NCI-H82 treated with DMSO at 0.1 percent for 48 hours (cell line): ENCODE measurements around the gene PKP4.

Experiments used
- DNase-seq: peaks from one replicate; lab custom pipeline; 2025; ENCODE audit not compliant: unreplicated experiment; lab: John Stamatoyannopoulos, UW

PKP4 gene

GRCh38 chr2:158539176-158540005 lies 82.6 kb downstream of the PKP4 start:
- no peak for DNase-seq

- DNase-seq: no peak
Observed at GRCh38 chr2:158542577-158542976, 85.8 kb downstream of the PKP4 start.

GRCh38 chr2:158543957-158544356 lies 87.2 kb downstream of the PKP4 start:
- DNase-seq: no peak

GRCh38 chr2:158544998-158545397 lies 88.2 kb downstream of the PKP4 start:
- no peak for DNase-seq

GRCh38 chr2:158546412-158547144 lies 89.8 kb downstream of the PKP4 start:
- DNase-seq: no peak

GRCh38 chr2:158553257-158553656 lies 96.5 kb downstream of the PKP4 start:
- DNase-seq: no peak

GRCh38 chr2:158554996-158555395 lies 98.2 kb downstream of the PKP4 start:
- DNase-seq: no peak

GRCh38 chr2:158556124-158556523 lies 99.4 kb downstream of the PKP4 start:
- no peak for DNase-seq

GRCh38 chr2:158557752-158558151 lies 101.0 kb downstream of the PKP4 start:
- no peak for DNase-seq

GRCh38 chr2:158559252-158559651 lies 102.5 kb downstream of the PKP4 start:
- DNase-seq: no peak

- DNase-seq: no peak
Observed at GRCh38 chr2:158560259-158560658, 103.5 kb downstream of the PKP4 start.

- DNase-seq: no peak
Observed at GRCh38 chr2:158561054-158561453, 104.3 kb downstream of the PKP4 start.

GRCh38 chr2:158567208-158567607 lies 110.5 kb downstream of the PKP4 start:
- no peak for DNase-seq

GRCh38 chr2:158569284-158569683 lies 112.5 kb downstream of the PKP4 start:
- DNase-seq: no peak

- DNase-seq: no peak
Observed at GRCh38 chr2:158570869-158571268, 114.1 kb downstream of the PKP4 start.

GRCh38 chr2:158573739-158574138 lies 117.0 kb downstream of the PKP4 start:
- DNase-seq: no peak

- DNase-seq: no peak
Observed at GRCh38 chr2:158575051-158575635, 118.4 kb downstream of the PKP4 start.

GRCh38 chr2:158577141-158577540 lies 120.4 kb downstream of the PKP4 start:
- DNase-seq: no peak

GRCh38 chr2:158578703-158579330 lies 122.1 kb downstream of the PKP4 start:
- DNase-seq: no peak

- DNase-seq: no peak
Observed at GRCh38 chr2:158579928-158580327, 123.2 kb downstream of the PKP4 start.

- no peak for DNase-seq
Observed at GRCh38 chr2:158580760-158581159, 124.0 kb downstream of the PKP4 start.

- DNase-seq: no peak
Observed at GRCh38 chr2:158582670-158583069, 125.9 kb downstream of the PKP4 start.
